Natural killer cell (primary cell): ENCODE results near the gene BAHCC1. TPM values are rescaled to one million over a fixed set of nuclear protein-coding genes. Genes with fewer than 3 reads are reported as not detected.
"Not testable (repeated sequence)": the region's sequence is repeated elsewhere in the genome, so short reads cannot be mapped to it uniquely, and the experiment has no call there.

Experiments used
- ATAC-seq, 3 donors: fragments of 150-1000 bp in 2 of 3; fragments of 200-7000 bp in 1 of 3; cut with Tn5 transposase; 1 replicate in 1 of 3; 2 replicates in 2 of 3; pipeline ENCODE4 v1.10.0; 2021; ENCODE audit warnings: mild to moderate bottlenecking in 2 of 3, moderate library complexity in 2 of 3
- DNase-seq, 2 donors: peaks; one replicate each; pipeline versions ENCODE4 v3.0.0 to v3.0.0-alpha.2; 2013 to 2021; ENCODE audit warnings: mixed read lengths in 1 of 2
- H3K27ac ChIP-seq: one replicate; pipeline ENCODE4 v1.5.1; 2013; ENCODE audit warnings: mild to moderate bottlenecking, low read length
- H3K27me3 ChIP-seq: one replicate; pipeline ENCODE4 v1.6.1; 2013; ENCODE audit warnings: low read length; ENCODE audit not compliant: control insufficient read depth, insufficient read depth
- H3K36me3 ChIP-seq: one replicate; pipeline ENCODE4 v1.6.1; 2013; ENCODE audit warnings: low read length; ENCODE audit not compliant: control insufficient read depth, insufficient read depth
- H3K4me1 ChIP-seq: one replicate; pipeline ENCODE4 v1.6.1; 2013; ENCODE audit warnings: low read length; ENCODE audit not compliant: control insufficient read depth, insufficient read depth
- H3K4me3 ChIP-seq: one replicate; pipeline ENCODE4 v1.5.1; 2013; ENCODE audit warnings: low read length
- H3K9me3 ChIP-seq: one replicate; pipeline ENCODE4 v1.6.1; 2013; ENCODE audit warnings: low read length; ENCODE audit not compliant: control insufficient read depth, insufficient read depth
- H3K27ac Mint-ChIP-seq, 2 donors: one replicate each; pipeline ENCODE4 v1.8.0; 2022; ENCODE audit warnings: mild to moderate bottlenecking in 2 of 2, mixed read lengths in 2 of 2, moderate library complexity in 1 of 2
- H3K27me3 Mint-ChIP-seq, 2 donors: one replicate each; pipeline ENCODE4 v1.8.0; 2022; ENCODE audit warnings: low read depth in 2 of 2, mixed read lengths in 2 of 2
- H3K36me3 Mint-ChIP-seq: one replicate; pipeline ENCODE4 v1.8.0; 2022; ENCODE audit warnings: mixed read lengths
- H3K4me1 Mint-ChIP-seq, 2 donors: one replicate each; pipeline ENCODE4 v1.8.0; 2022; ENCODE audit warnings: mixed read lengths in 2 of 2
- H3K4me3 Mint-ChIP-seq: one replicate; pipeline ENCODE4 v1.8.0; 2022; ENCODE audit warnings: mild to moderate bottlenecking, moderate library complexity, mixed read lengths
- H3K9me3 Mint-ChIP-seq, 2 donors: one replicate each; pipeline ENCODE4 v1.8.0; 2022; ENCODE audit warnings: mixed read lengths in 2 of 2
- CTCF ChIP-seq: fragments of 200-600 bp; IDR thresholded peaks from one replicate; pipeline ENCODE4 v1.8.0; 2022; ENCODE audit warnings: antibody characterized with exemption
- WGBS: methylation state at CpG from one replicate; pipeline ENCODE4 v1.1.7; 2013; ENCODE audit warnings: missing lambda C conversion rate; ENCODE audit not compliant: insufficient coverage; 5-methylcytosine and 5-hydroxymethylcytosine counted together
- intact Hi-C: fragments of 100-400 bp; cut with micrococcal nuclease; formaldehyde crosslinking; loops from one replicate; pipeline ENCODE4 v1.14.2; 2022
- total RNA-seq, 4 donors: library from RNA; stranded (reverse); fragments of 120-200 nt in 1 of 4; gene quantifications; one replicate each; pipeline versions ENCODE4 v1.2.3 to v1.2.4, GENCODE V29; 2013 to 2022

The BAHCC1 gene
- total RNA-seq, 3 donors from 2014 or later (not counting 1 experiment from before 2014, with no cell fraction given) = 2.9 to 17.3 (median 5.7) TPM

DNA sequence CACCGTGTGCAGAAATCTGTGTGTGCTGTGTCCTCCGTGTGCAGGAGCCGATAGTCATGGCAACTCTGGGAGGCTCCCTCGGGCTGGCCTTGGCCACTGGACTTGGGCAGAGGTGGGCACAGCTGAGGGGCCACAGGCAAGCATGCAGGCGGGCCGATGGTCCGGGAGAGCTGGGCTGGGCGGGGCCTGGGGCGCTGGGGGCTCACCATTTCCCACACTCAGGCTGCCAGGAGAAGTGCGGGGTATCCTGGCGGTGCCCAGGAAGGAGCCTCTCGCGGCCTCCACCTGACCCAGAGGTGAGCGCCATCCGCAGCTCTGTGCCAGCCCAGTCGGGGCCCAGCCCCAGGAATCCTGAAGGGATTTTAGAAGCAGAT is 28.4 kb downstream of the BAHCC1 start:
- Histone ChIP-seq H3K4me3 (no peak overlapping the region), H3K36me3 (no peaks in the 10 kb centered on the region), H3K27me3 (peaks cover 32% of the 10 kb centered on the region), H3K27ac (no peak overlapping the region), H3K4me1 (peaks cover 45% of the 10 kb centered on the region), H3K9me3 (peaks cover 4% of the 10 kb centered on the region)
- Mint-ChIP-seq H3K9me3 (no peaks in the 10 kb centered on the region), H3K36me3 (no peaks in the 10 kb centered on the region), H3K4me3 (no peak overlapping the region), H3K27ac (no peak overlapping the region), H3K4me1 (no peaks in the 10 kb centered on the region), H3K27me3 (peaks cover 0 to 4% of the 10 kb centered on the region in 2 donors)
- DNase-seq (no peak), ATAC-seq (no peak)
- intact Hi-C loops = no loop called here
- no peak for TF ChIP-seq CTCF
- 88% methylated on average over 16 of the region's 16 CpGs for WGBS

GRCh38 chr17:81424151-81425017 is 29.1 kb downstream of the BAHCC1 start:
- WGBS = 97% methylated on average over 5 of the region's 5 CpGs
- no peaks in the 10 kb centered on the region for H3K9me3 Mint-ChIP-seq
- peaks cover 0 to 6% of the 10 kb centered on the region in 2 donors for H3K27me3 Mint-ChIP-seq
- H3K36me3 ChIP-seq = no peaks in the 10 kb centered on the region
- H3K27ac ChIP-seq = no peak overlapping the region
- H3K4me1 Mint-ChIP-seq = no peaks in the 10 kb centered on the region
- ATAC-seq (peak in 1 of 3 donors; percentile 24), DNase-seq (peak in 1 of 2 donors; percentile 39)
- no peak overlapping the region for H3K4me3 ChIP-seq
- TF ChIP-seq CTCF = no peak
- H3K9me3 ChIP-seq = peaks cover 4% of the 10 kb centered on the region
- no peak overlapping the region for H3K27ac Mint-ChIP-seq
- peaks cover 52% of the 10 kb centered on the region for H3K4me1 ChIP-seq
- H3K27me3 ChIP-seq = peaks cover 39% of the 10 kb centered on the region
- intact Hi-C loops = no loop called here
- H3K4me3 Mint-ChIP-seq = no peak overlapping the region
- no peaks in the 10 kb centered on the region for H3K36me3 Mint-ChIP-seq

DNA sequence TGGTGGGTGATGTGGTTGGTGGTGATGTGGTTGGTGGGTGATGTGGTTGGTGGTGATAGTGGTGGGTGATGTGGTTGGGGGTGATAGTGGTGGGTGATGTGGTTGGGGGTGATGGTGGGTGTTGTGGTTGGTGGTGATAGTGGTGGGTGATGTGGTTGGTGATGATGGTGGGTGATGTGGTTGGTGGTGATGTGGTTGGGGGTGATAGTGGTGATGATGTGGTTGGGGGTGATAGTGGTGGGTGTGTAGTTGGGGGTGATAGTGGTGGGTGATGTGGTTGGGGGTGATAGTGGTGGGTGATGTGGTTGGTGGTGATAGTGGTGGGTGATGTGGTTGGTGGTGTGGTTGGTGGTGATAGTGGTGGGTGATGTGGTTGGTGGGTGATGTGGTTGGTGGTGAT is 29.8 kb downstream of the BAHCC1 start:
- H3K4me1 Mint-ChIP-seq, ATAC-seq, H3K27ac ChIP-seq, H3K9me3 Mint-ChIP-seq, H3K27me3 Mint-ChIP-seq, H3K36me3 ChIP-seq, H3K9me3 ChIP-seq, H3K4me3 ChIP-seq, H3K4me3 Mint-ChIP-seq, intact Hi-C loops, H3K27ac Mint-ChIP-seq, H3K36me3 Mint-ChIP-seq: not testable (repeated sequence)
- Histone ChIP-seq H3K4me1 (peaks cover 58% of the 10 kb centered on the region), H3K27me3 (peaks cover 45% of the 10 kb centered on the region)
- peak in 1 of 2 donors; percentile 21 for DNase-seq

DNA sequence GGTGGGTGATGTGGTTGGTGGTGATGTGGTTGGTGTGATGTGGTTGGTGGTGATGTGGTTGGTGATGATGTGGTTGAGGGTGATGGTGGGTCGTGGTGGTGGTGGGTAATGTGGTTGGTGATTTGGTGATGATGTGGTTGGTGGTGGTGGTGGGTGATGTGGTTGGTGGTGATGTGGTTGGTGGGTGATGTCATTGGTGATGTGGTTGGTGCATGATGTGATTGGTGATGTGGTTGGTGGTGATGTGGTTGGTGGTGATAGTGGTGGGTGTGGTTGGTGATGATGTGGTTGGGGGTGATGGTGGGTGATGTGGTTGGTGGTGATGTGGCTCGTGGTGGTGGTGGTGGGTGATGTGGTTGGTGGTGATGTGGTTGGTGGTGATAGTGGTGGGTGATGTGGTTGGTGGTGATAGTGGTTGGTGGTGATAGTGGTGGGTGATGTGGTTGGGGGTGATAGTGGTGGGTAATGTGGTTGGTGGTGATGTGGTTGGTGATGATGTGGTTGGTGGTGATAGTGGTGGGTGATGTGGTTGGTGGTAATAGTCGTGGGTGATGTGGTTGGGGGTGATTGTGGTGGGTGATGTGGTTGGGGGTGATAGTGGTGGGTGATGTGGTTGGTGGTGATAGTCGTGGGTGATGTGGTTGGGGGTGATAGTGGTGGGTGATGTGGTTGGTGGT is 30.6 kb downstream of the BAHCC1 start:
- H3K4me3 Mint-ChIP-seq, H3K27ac Mint-ChIP-seq, H3K27ac ChIP-seq, ATAC-seq, H3K9me3 Mint-ChIP-seq, H3K36me3 Mint-ChIP-seq, H3K9me3 ChIP-seq, intact Hi-C loops, H3K36me3 ChIP-seq, H3K27me3 Mint-ChIP-seq, H3K4me1 Mint-ChIP-seq, H3K4me3 ChIP-seq: not testable (repeated sequence)
- Histone ChIP-seq H3K27me3 (peaks cover 42% of the 10 kb centered on the region), H3K4me1 (peaks cover 58% of the 10 kb centered on the region)
- 40% methylated on average over 4 of the region's 4 CpGs for WGBS
- peak; percentile 47 to 76 for DNase-seq
